ENCODE data around the gene LRP8.
A peak's percentile ranks its signal among the peaks of the same experiment; 100 is the strongest.
"Not testable (repeated sequence)": the region's sequence is repeated elsewhere in the genome, so short reads cannot be mapped to it uniquely, and the experiment has no call there.

LRP8 gene

GRCh38 chr1:53285546-53285945, 42.3 kb downstream of the LRP8 start:
- Histone ChIP-seq H3K36me3 (peaks cover 74% of the 10 kb centered on the region), H3K27me3 (ENCODE audit: insufficient read depth, low read depth, severe bottlenecking) (no peaks in the 10 kb centered on the region), H3K27ac (peak overlapping the region; percentile 8; the same call in 1 of the 2 replicates), H3K4me3 (ENCODE audit: low read depth, low read length) (no peak overlapping the region), H3K9me3 (ENCODE audit: severe bottlenecking) (no peaks in the 10 kb centered on the region)
- TF ChIP-seq, protein P1, sequence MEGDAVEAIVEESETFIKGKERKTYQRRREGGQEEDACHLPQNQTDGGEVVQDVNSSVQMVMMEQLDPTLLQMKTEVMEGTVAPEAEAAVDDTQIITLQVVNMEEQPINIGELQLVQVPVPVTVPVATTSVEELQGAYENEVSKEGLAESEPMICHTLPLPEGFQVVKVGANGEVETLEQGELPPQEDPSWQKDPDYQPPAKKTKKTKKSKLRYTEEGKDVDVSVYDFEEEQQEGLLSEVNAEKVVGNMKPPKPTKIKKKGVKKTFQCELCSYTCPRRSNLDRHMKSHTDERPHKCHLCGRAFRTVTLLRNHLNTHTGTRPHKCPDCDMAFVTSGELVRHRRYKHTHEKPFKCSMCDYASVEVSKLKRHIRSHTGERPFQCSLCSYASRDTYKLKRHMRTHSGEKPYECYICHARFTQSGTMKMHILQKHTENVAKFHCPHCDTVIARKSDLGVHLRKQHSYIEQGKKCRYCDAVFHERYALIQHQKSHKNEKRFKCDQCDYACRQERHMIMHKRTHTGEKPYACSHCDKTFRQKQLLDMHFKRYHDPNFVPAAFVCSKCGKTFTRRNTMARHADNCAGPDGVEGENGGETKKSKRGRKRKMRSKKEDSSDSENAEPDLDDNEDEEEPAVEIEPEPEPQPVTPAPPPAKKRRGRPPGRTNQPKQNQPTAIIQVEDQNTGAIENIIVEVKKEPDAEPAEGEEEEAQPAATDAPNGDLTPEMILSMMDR (IDR thresholded peaks at IDR 0.05; ENCODE audit: low read depth, low read length) = no peak
- no peak for DNase-seq

DNA sequence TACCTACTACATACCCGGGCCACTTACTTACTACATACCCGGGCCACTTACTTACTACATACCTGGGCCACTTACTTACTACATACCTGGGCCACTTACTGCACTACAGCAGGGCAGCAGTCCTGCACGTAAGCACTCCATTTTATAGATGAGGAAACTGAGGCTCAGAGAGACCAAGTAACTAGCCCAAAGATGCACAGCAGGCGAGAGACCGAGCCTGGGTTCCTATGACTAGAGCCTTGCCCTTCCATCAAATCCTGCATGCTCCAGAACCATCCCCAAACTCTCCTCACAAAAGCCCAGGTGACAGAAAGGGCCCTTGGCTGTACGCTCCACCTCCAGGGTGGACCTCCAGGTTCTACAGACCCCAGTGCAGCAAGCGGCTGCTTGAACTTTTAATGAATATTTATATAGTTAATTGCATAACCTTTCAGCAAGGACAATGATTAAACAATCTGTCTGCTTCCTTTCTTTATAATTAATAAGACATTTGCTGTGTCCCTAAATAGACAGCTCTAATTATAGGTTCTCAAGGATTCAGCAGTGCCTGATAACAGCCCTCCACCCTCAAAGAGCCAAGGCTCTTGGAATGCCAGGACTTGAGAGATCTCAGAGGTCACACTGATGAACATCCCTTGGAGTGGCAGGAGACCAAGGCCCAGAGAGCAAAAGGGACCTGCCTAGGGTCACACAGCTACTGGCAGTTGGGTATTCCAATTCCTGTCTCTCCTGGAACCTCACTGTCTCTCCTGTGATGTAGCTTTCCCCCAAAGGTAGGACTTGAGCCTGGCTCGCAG, 43.4 kb downstream of the LRP8 start:
- no peak for DNase-seq
- H3K27me3 ChIP-seq (ENCODE audit: insufficient read depth, low read depth, severe bottlenecking) = no peaks in the 10 kb centered on the region
- TF ChIP-seq, protein P1 (IDR thresholded peaks at IDR 0.05; ENCODE audit: low read depth, low read length) = no peak
- H3K9me3 ChIP-seq (ENCODE audit: severe bottlenecking) = no peaks in the 10 kb centered on the region
- peak overlapping the region; percentile 19; the same call in 1 of the 2 replicates for H3K27ac ChIP-seq
- H3K36me3 ChIP-seq = peaks cover 70% of the 10 kb centered on the region
- no peak overlapping the region for H3K4me3 ChIP-seq (ENCODE audit: low read depth, low read length)

GRCh38 chr1:53283156-53283555, 44.7 kb downstream of the LRP8 start:
- H3K27me3 ChIP-seq (ENCODE audit: insufficient read depth, low read depth, severe bottlenecking); H3K4me3 ChIP-seq (ENCODE audit: low read depth, low read length); H3K9me3 ChIP-seq (ENCODE audit: severe bottlenecking): not testable (repeated sequence)
- DNase-seq = peak; percentile 47
- Histone ChIP-seq H3K27ac (peak overlapping the region; percentile 5; the same call in 1 of the 2 replicates), H3K36me3 (peaks cover 75% of the 10 kb centered on the region)

DNA sequence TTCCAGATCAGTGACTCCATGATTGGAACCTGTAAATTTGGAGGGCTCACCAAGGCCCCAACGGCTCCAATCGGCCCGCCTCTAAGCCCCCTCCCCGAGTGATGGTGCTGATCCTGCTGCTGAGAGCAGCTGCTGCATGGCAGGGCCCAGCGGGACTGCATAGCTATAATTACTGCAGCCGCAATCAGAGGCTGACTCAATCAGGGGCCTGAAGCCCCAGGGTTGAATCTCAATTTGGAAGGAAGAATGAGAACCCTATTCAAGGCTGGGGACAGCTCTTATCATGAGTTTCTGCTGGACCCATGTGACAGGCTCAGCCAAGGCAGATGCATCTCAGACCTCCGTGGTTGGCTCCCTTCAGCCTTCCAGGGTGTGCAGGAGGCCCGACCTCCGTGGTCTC, 46.7 kb downstream of the LRP8 start:
- DNase-seq = no peak
- H3K27me3 ChIP-seq (ENCODE audit: insufficient read depth, low read depth, severe bottlenecking) = no peaks in the 10 kb centered on the region
- H3K4me3 ChIP-seq (ENCODE audit: low read depth, low read length) = no peak overlapping the region
- TF ChIP-seq, protein P1 (IDR thresholded peaks at IDR 0.05; ENCODE audit: low read depth, low read length) = no peak
- H3K36me3 ChIP-seq = peaks cover 74% of the 10 kb centered on the region
- H3K9me3 ChIP-seq (ENCODE audit: severe bottlenecking) = no peaks in the 10 kb centered on the region
- H3K27ac ChIP-seq = peak overlapping the region; percentile 82

DNA sequence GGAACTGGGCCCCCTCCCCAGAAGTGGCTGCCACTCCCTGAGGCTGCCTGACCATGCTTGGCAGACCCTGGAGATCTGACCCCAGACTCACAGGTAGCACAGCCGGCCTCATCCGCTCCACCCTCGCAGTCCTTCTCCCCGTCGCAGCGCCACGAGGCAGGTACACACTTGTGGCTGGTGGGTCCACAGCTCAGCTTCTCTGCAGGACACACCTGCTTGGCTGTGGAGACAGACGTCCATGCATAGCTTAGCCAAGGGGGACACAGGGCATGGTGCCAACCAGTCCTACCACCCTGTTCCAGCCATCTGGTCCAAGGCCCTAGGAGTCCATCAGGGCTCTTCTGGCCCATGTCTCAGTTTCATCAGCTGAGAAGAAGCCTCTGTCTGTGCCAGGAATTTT, 47.4 kb downstream of the LRP8 start:
- DNase-seq = no peak
- TF ChIP-seq, protein P1 (IDR thresholded peaks at IDR 0.05; ENCODE audit: low read depth, low read length) = no peak
- Histone ChIP-seq H3K27me3 (ENCODE audit: insufficient read depth, low read depth, severe bottlenecking) (no peaks in the 10 kb centered on the region), H3K36me3 (peaks cover 75% of the 10 kb centered on the region), H3K9me3 (ENCODE audit: severe bottlenecking) (no peaks in the 10 kb centered on the region), H3K4me3 (ENCODE audit: low read depth, low read length) (no peak overlapping the region), H3K27ac (peak overlapping the region; percentile 82)

- TF ChIP-seq, protein P1 (IDR thresholded peaks at IDR 0.05; ENCODE audit: low read depth, low read length) = no peak
- H3K36me3 ChIP-seq = peaks cover 75% of the 10 kb centered on the region
- DNase-seq = peak; percentile 89
These were observed 48.3 kb downstream of the LRP8 start for GRCh38 chr1:53279296-53280200.

More at GRCh38 chr1:53279296-53280200, 48.3 kb downstream of the LRP8 start:
- Histone ChIP-seq H3K4me3 (ENCODE audit: low read depth, low read length) (no peak overlapping the region), H3K27ac (peak overlapping the region; percentile 82), H3K27me3 (ENCODE audit: insufficient read depth, low read depth, severe bottlenecking) (no peaks in the 10 kb centered on the region), H3K9me3 (ENCODE audit: severe bottlenecking) (no peaks in the 10 kb centered on the region)

Measured in WERI-Rb-1 (cell line).